Activated CD4-positive, alpha-beta T cell treated with anti-CD3 and anti-CD28 coated beads, Interleukin-2, amount 50 U/mL, for 48 hours (primary cell): ENCODE results near the gene ATP8A2.
"Not testable (repeated sequence)": the region's sequence is repeated elsewhere in the genome, so short reads cannot be mapped to it uniquely, and the experiment has no call there.

Experiments
- DNase-seq, 2 experiments: peaks; one replicate each; pipeline ENCODE4 v3.0.0-alpha.2; 2020

ATP8A2 gene

DNA sequence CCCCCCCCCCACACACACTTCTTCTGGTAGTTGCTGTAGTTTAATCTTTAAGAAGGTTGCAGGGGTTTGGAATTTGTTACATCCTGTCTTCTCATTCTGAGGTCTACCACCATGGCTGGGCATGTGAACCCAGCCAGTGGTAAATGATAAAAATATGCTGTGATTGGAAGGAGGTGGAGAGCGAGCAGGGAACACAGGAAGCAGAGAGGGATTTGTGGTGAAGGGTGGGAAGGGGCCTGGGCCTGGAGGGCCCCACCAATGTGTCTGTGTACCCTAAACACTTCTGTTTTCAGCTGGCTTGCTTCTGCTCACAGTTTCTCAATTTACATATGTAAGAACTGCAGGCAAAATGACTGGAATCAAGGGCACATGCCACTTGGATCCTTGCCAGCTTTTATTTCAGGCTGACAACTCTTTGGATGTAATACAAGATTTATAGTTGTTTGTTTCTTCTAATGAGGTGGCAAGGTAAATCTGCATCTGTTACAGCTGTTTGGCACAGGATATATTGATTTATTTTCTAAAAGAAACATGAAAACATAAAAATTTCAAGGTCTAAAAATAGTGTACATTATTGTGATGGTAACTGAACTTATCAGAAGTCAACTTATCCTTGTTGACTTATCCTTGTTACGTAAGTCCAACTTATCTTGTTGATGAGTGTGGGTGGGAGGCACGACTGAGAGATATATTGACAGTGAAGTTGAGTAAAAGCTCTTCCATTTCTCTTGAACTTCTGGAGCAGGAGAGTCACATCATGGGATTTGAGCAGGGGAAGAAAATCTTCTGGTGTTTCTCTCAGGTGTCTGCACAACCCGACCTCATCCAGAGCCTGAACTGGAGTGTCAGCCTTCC is 366.8 kb downstream of the ATP8A2 start:
- DNase-seq: no peak

DNA sequence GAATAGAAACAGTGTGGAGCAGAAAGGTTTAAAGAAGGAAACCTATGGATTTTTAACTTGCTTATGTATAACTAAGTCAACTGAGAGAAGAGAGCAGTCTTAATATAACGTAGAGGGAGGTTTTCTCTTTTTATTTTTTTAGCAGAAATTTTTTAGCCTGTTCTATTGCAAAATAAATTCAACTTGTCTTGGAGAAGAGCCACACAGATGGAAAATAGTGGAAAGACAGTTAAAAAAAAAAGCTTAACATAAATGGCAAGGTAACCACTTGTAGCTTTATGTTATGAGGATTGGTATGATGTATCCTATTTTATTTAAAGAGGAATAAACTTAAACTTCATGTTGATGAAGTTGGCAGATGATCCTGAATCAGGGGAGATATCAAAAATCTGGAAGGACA is 367.6 kb downstream of the ATP8A2 start:
- no peak for DNase-seq

DNA sequence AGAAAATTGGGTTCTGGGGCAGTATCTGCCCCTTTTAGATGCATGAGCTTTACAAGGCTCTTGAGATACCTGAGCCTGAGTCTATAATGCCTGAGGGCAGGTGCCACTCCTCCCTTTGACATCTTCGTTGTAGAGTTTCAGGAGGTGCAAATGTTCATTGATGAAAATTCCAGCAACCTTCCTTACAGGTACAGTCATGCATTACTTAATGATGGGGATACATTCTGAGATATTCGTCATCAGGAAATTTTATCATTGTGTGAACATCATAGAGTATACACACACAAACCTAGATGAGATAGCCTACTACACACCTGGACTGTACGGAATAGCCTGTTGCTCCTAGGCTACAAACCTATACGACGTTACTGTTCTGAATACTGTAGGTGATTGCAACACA is 370.0 kb downstream of the ATP8A2 start:
- no peak for DNase-seq

DNA sequence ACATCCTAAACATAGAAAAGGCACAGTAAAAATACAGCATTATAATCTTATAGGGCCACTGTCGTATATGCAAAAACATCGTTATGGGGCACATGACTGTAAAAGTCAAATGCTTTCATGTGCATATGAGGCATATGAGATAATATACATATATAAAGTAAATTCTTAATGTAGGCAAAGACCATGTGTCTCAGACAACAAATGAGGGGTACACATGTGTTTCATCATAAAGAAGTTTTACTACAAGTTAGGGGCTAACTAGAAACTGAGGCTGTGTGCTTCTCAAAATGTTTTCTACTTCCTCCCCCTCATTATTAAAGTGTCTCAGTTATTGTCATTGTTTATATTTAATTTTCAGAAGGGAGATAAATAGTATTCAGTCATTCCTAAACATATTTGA is 370.4 kb downstream of the ATP8A2 start:
- DNase-seq: no peak

DNA sequence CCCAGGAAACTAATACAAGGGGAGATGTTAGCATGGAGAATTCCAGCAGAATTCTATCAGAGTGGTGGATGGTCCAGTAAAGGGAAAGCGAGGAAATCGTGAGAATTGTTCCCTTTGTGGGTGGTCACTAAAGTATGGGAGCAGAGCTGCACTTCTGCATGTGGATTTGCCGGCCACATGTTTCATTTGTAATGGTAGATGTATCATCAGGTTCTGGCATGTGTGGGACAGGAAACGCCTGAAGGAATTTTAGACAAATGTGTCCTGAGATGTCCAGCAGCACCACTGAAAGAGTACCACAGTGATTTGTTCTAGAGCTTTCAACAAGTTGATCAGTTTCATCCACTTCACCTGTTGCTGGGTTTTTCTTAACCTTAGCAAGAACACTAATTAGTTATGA is 371.6 kb downstream of the ATP8A2 start:
- DNase-seq: no peak

DNA sequence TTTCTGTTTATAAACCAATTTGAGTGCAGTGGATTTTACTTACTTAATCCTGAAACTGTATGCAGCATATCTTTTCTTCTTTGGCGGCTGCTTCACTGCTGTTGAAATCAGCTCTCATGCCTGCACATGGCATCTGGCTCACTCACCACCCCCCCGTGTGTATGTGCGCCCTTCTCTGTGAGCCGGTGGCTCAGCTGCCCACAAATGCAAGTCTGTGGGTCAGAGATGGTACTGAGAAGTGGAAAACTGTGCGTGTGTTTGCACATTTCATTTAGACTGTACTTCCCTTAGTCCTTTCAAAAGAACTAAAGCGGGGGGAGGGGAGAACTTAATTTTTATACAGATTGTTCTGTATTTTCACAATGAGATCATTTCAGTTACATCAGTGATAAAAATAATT is 372.4 kb downstream of the ATP8A2 start:
- no peak for DNase-seq

DNA sequence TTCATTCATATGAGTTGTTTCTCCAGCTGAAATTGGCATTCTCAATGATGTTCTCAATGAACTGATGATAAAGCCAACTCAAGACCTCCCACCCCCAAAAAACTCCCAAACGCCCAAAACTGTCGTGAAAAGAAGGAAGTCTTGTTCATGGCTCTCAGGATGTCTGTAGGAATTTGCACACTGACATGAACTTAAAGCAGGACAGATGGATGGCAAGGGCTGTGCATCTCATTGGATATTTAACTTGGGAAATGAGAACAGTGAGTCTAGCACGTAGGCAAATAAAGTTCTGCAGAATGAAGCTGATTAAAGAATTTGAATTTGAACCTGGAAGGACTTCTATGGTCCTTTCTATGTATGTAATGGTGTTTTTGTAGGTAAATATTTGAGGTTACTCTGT is 374.4 kb downstream of the ATP8A2 start:
- DNase-seq: no peak

DNA sequence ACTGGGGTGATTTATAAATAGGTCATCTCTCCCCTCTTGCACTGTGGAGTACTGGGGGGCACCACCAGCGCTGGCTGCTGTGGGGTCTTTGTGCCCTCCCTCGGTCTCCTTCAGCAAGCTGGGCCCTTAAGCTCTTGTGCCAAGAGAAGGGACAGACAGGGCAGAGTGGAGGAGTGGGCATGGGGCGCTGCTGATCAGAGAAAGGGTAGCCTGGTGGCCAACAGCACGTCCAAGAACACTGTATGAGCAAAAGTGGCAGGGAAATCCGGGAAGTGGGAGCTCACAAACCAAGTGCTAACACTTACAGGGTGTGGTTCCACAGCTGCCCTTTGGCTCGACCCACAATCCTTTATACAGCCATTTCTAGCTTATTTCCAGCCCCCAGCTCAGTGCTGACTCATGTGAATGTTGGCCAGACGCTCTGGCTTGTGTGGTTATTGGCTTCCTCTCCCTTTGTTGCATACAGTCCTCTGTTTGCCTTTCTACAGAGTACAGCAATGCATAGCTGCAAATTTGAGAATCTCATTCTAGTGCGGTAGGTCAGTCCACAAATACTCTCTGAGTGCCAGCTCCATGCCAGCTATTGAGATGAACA is 381.3 kb downstream of the ATP8A2 start:
- DNase-seq: no peak

DNA sequence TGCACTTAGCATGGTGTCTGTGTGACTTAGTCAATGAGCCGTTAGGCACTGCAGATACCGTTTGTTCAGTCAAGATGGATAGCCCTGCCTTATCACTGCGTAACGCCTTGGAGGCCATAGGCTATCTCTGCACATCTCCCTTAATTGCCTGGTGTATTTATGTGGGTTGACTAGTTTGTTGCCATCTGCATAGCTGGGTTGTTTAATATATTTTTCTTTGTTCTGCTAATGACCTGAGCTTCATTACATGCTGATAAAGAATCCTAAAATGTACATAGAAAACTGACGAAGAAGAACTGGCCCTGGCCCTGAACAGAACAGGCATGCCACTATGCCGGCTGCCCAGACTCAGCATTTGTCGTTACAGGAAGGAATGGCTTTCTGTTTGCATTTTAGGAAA is 382.2 kb downstream of the ATP8A2 start:
- DNase-seq: no peak

DNA sequence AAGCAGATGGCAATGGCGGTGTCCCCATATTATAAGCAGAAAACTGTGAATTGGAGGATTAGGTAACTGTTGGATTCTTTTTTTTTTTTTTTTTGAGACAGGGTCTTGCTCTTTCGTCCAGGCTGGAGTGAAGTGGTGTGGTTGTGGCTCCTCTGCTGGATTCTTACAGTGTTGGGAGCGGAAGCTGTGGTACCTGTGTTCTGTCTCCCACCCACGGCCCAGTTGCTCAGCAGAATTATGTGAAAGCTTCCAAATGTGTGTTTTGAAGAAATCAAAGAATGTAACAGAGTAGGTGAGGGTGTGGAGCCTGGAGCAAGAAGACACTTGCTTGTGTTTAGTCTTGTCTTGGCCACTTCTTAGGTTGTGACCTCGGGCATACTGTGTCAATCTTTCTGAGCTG is 384.5 kb downstream of the ATP8A2 start:
- no peak for DNase-seq

DNA sequence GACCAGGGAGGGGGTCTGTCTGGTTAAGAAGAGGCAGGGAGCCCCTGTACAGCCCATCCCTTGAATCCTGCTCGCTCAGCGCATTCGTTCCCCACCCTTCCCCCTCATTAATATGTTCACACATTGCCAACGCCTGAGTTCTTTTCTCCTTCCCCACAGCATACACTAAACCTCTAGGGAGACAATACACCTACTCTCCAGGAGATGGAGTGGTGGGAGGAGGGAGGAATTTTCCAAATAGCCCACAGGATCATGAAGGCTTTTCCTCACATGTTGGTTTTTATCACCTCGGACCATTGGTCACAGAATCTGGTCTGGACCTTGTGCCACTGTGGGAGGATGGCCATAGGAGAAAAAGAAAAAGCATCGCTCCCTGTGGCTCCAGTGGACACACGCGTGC is 385.1 kb downstream of the ATP8A2 start:
- DNase-seq: no peak

DNA sequence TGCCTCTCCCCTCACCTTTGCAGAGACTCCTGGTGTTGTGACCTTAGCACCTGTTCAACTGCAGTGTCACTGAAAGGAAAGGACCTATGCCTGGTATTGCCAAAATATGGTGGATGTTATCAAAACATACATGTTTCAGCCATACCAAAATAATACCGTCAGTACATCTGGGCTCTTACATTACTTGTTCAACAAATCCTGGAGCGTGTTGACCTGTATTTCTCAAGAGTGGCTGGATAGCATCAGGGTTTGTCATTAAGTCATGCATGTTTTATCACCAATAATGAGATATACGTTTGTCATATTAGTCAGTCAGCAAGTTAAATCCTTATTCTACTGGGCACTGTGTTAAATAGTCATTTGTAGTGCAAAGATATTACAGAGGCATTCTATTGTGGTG is 389.3 kb downstream of the ATP8A2 start:
- DNase-seq: no peak

DNA sequence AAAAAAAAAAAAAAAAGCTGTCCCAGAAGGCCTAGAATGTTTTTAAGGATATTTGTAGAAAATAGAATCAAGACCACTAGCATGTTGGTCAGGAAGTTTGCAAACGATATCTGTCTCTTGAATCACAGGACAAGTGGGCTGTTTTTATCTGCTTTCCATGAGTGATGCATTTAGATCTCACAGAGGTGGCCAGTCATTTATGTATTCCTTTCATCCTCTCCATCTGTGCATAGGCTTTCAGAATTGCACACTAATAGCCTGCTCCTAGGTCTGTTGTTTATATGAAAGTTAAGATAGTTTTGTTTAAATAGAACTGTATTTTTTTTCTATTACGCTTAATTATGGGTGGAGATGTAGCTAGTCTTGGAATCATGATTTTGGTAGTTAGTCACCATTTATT is 390.5 kb downstream of the ATP8A2 start:
- no peak for DNase-seq

DNA sequence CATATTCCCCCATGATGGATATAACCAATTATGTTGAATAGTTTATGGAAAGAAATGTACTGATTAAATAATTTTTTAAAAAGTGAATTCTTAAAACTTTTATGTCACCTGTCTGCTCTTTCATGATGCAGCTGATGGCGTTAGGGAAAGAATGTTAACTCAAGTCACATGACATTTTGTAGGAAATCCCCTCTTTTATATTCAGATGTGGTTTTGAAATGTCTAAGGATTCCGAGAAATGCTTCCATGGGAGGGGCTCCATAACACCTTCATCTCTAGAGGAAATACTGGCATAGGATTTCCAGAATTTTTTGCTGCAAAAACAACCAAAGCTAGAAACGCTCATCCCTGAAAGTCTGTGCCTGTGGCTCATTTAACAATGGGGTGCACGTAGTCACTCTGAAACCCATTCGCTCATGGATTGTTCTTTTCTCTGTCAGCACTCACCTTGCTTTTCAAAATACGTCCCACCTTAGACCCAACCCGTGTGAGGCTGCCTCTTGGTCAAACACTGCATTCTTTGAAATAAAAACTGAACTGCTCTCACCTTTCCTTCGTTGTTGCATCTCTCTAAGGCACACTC is 391.1 kb downstream of the ATP8A2 start:
- DNase-seq: no peak

DNA sequence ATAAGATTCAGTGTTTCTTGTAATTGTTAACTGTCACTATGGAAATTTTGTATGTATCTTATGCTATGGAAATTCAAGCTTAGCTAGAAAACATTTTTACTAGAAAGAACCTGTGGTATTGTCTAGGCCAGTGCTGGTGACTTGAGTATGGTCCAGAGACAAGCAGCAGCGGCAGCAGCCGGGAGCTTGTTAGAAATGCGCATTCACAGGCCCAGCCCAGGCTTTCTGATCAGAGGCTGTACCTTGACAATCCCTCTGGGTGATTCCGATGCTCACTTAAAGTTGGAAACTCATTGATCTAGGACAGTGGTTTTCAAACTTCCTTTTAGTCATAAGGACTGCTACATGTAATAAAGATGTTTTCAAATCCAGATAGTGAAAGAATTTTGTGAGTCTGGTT is 392.6 kb downstream of the ATP8A2 start:
- DNase-seq: no peak

DNA sequence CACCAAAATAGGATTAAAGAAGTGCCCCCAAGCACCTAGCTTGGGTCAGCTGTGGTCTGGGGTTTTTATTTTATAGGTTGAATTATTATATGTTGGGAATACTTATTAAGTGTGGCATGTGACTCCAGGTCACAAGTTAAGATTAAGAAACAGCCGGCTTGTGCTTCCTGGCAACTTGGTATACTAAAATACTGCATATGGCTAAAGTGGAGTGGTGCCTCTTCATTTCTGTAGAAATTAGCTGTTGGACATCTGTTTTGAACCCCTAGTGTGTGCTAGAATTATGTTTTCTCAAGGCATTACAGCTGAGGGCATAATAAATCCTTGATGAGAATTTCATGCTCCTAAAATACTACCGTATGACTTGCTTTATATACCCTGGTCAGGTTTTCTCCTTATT is 393.5 kb downstream of the ATP8A2 start:
- no peak for DNase-seq

DNA sequence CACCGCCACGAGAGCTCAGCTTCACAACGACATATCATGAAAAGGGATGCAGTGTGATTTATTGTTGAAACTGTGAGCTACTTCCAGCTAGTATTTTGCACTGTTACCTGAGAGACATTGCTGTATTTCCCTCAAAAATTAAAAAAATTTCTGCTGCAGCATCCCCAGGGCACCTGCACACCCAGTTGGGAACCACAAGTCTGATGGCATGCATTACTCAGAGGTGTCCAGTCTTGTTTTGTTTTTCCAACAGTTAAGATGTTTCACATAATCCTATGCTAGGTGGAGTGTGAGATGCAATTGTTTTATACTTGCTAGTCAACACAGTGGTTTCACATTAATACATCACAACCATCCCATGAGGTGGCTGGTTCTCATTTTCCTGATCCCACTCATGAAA is 394.8 kb downstream of the ATP8A2 start:
- DNase-seq: no peak

DNA sequence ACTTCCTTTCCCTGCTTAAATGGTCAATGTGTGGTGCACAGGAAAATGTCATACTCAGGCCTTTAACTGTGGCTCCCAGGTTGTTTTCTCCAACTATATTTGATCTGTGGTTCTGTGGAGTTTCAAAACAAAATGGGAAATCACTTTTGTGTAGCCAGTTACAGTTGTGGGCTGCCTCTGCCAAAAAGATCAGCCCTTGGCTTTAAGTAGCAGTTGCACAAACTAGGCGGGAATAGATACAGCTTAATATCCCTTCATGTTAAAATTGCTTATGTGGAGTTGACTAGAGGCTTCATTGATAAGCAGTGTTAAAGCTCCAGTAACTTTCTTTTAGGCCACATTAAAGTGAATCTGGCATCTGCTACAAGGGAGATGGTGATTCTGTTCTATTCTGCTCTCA is 395.2 kb downstream of the ATP8A2 start:
- no peak for DNase-seq

DNA sequence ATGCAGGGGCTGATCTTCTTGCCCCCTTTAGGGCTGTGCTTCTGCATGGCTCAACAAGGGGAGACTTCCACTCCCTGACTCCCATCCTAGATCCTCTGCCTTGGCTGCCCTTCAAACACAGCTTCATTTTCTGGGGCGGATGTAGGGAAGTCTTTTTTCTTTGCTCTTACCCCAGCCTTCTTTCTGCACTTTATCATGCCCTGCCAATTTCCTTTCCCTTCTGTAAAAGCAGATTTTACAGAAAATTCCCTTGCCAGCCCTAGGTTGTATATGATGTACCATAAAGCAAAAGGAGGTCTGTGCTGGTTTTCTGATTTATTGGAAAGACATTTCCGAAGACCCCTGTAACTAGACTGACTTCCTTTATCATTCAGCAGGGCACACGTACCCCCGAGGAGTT is 396.6 kb downstream of the ATP8A2 start:
- DNase-seq: no peak

DNA sequence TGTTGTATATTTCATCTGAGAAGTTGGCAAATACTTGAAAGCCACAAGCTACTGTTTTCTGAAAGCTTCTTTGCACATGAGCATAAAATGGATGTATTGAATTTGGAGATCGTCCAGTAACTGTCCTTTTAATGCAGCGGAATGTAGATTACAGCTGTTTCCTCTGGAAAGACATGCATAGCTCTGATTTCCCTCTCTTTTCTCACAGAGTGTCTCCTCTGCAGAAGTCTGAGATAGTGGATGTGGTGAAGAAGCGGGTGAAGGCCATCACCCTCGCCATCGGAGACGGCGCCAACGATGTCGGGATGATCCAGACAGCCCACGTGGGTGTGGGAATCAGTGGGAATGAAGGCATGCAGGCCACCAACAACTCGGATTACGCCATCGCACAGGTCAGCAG is 397.1 kb downstream of the ATP8A2 start:
- DNase-seq: no peak

DNA sequence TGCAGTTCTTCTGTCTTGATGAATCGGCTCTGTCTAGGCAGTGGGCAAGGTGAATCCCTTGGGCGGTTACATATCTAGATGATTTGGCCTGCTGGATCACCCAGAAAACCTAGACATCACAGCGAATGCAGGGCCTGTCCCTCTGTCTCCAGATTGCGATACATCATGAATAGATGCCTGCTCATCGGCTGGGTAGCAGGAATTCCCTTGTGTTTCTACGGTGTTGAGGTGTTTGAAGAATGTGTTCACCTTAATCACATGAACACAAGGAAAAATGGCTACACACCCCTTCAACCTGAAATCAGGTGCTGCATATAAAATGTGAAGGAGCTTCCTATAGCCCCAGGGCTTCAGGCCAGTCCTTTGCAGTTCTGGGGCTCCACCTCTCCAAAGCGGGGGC is 398.8 kb downstream of the ATP8A2 start:
- no peak for DNase-seq

DNA sequence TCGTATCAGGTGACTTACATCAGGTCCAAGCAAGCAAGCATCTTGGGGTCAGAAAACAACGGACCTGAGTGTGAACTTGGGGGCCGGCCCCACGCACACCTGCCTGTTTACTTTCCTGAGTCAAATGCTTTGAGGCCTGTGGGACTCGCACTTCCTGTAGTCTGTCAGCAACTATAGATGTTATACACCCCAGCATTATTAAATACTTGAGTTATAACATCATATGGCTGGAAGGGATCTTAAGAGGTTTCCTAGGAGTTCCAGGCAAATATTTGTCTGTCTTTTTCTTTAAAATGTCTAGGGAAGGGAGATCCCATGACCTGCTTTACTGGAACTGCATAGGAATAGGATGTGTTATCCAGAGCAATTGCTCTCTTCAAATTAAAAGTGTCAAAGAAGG is 399.4 kb downstream of the ATP8A2 start:
- DNase-seq: no peak

DNA sequence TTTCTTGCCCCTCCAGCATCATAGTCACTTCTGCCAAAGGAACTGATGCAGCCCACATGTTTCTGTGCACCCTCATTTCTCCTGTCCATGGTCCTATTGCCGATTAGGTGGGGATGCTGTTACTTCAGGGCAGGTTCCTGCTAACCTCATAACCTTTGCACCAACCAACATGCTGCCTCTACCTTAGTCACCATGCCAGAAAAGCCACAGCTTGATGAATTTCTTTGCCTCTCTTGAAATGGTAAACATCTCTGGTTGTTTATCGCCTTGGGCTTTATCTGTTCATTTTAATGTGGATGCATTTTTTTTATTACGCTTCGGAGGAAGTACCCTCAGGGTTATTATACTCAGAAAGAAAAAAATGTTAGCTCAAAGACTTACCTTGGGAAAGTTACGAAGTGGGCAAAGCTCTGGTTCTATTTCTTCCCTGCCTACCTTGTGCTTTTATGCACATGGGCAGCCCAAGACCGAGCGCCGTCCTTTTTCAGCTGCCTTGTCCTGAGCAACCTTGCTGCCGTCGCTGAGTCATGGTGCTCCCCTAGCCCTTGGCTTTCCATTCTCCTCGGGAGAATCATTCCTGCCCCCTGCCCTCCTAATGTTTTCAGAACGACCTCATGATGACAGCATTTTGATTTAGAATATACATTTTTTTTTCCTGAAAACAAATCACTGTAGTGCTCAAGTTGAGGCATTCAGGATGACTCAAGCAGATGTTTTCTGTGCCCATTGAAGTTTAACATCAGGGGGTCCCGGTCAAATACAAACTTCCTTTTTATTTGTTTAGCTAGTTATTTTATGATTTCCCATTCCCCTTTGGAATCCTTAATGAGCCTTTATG is 400.1 kb downstream of the ATP8A2 start:
- no peak for DNase-seq

DNA sequence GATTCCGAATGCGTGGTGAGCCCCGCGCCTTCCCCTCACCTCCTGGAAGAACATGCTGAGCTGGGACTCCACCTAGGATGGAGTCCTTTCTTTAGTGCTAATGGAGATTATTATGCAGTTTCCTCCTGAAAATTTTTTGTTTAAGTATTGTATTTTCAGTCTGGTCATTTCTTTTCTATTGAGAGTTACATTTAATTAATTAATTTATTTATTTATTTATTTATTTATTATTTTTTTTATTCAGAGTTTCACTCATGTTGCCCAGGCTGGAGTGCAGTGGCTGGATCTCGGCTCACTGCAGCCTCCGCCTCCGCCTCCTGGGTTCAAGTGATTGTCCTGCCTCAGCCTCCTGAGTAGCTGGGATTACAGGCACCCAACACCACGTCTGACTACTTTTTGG is 400.8 kb downstream of the ATP8A2 start:
- DNase-seq: not testable (repeated sequence)
